ENCODE measurements around the gene SLC25A23. TPM values are rescaled to one million over a fixed set of nuclear protein-coding genes. Genes with fewer than 3 reads are reported as not detected.

The SLC25A23 gene
- total RNA-seq, 1 experiment from 2014 or later: 18.7 TPM

- no peaks in the 10 kb centered on the region; the same call in 1 of the 2 replicates for H3K27me3 ChIP-seq (ENCODE audit: control insufficient read depth, insufficient read depth, low read length)
- ChIA-PET CTCF (no interaction called here), POLR2A (no interaction called here)
- TF ChIP-seq SIN3A (IDR thresholded peaks at IDR 0.05; ENCODE audit: borderline replicate concordance, insufficient read depth, low read depth, low read length) (no peak), CTCF (IDR thresholded peaks at IDR 0.05) (no peak), TCF7L2 (IDR thresholded peaks at IDR 0.05; ENCODE audit: low read depth, low read length) (no peak), REST (IDR thresholded peaks at IDR 0.05; ENCODE audit: insufficient read depth in 1 of 2, low read depth in 2 of 2, low read length in 1 of 2) (no peak)
- intact Hi-C loops (cut with micrococcal nuclease; ENCODE audit: unreplicated experiment): no loop called here
- in situ Hi-C loops (cut with HindIII; ENCODE audit: low pct_unique_long_range_greater_than_20kb, low sequenced_read_pairs): no loop called here
- no peak overlapping the region for H3K4me3 ChIP-seq (ENCODE audit: low read depth in 2 of 2, low read length in 2 of 2)
- no TSS peak for BruUV-seq (replicated peaks)
- ATAC-seq: no peak
- H3K36me3 ChIP-seq (ENCODE audit: control insufficient read depth, insufficient read depth, low read length): no peaks in the 10 kb centered on the region
- H3K4me1 ChIP-seq (ENCODE audit: control insufficient read depth, insufficient read depth, low read length): peaks cover 2% of the 10 kb centered on the region; the same call in 1 of the 2 replicates
- H3K27ac ChIP-seq (ENCODE audit: low read length): no peak overlapping the region
- H3K9me3 ChIP-seq (ENCODE audit: control insufficient read depth, insufficient read depth, low read depth, low read length): no peaks in the 10 kb centered on the region
- no peak for DNase-seq (ENCODE audit: low read depth, low spot score)
Measured at GRCh38 chr19:6503407-6504201, 44.0 kb upstream of the SLC25A23 start.

- no peak for TF ChIP-seq SIN3A (IDR thresholded peaks at IDR 0.05; ENCODE audit: borderline replicate concordance, insufficient read depth, low read depth, low read length)
- TF ChIP-seq TCF7L2 (IDR thresholded peaks at IDR 0.05; ENCODE audit: low read depth, low read length): no peak
- no peak for TF ChIP-seq REST (IDR thresholded peaks at IDR 0.05; ENCODE audit: insufficient read depth in 1 of 2, low read depth in 2 of 2, low read length in 1 of 2)
- TF ChIP-seq POLR2AphosphoS5 (IDR thresholded peaks at IDR 0.05; ENCODE audit: low read depth, low read length): no peak
- no peak for TF ChIP-seq CTCF (IDR thresholded peaks at IDR 0.05)
Measured at GRCh38 chr19:6501740-6502648, 42.4 kb upstream of the SLC25A23 start, which contains the start of gene TUBB4A. Gene TUBB4A (minus strand): TSS chr19:6502309. CDS start chr19:6502212, 97 bp downstream.

More at GRCh38 chr19:6501740-6502648, 42.4 kb upstream of the SLC25A23 start, which contains the start of gene TUBB4A:
- Histone ChIP-seq H3K9me3 (ENCODE audit: control insufficient read depth, insufficient read depth, low read depth, low read length) (no peaks in the 10 kb centered on the region), H3K4me1 (ENCODE audit: control insufficient read depth, insufficient read depth, low read length) (peaks cover 2% of the 10 kb centered on the region; the same call in 1 of the 2 replicates), H3K27ac (ENCODE audit: low read length) (no peak within 1 kb of the TSS), H3K27me3 (ENCODE audit: control insufficient read depth, insufficient read depth, low read length) (no peaks in the 10 kb centered on the region; the same call in 1 of the 2 replicates), H3K4me3 (ENCODE audit: low read depth in 2 of 2, low read length in 2 of 2) (peak within 1 kb of the TSS; percentile 37 to 49), H3K36me3 (ENCODE audit: control insufficient read depth, insufficient read depth, low read length) (no peaks in the 10 kb centered on the region)
- BruUV-seq (replicated peaks): no TSS peak
- POLR2A ChIA-PET: no interaction called here
- intact Hi-C loops (cut with micrococcal nuclease; ENCODE audit: unreplicated experiment): no loop called here
- in situ Hi-C loops (cut with HindIII; ENCODE audit: low pct_unique_long_range_greater_than_20kb, low sequenced_read_pairs): no loop called here
- CTCF ChIA-PET: no interaction called here
- ATAC-seq (peak; percentile 67), DNase-seq (ENCODE audit: low read depth, low spot score) (no peak)
